H9 (cell line): ENCODE results near the gene SYP. TPM values are rescaled to one million over a fixed set of nuclear protein-coding genes. Genes with fewer than 3 reads are reported as not detected.

Experiments
- DNase-seq: peaks from one replicate; pipeline ENCODE4 v3.0.0-alpha.2; 2017
- H2AFZ ChIP-seq: one replicate; pipeline ENCODE4 v1.6.1; 2013; ENCODE audit warnings: mild to moderate bottlenecking, low read length, control low read depth, moderate library complexity
- H2AK5ac ChIP-seq: 2 replicates; pipeline ENCODE4 v1.6.1; 2013; ENCODE audit warnings: low read length, control low read depth, mixed read lengths; ENCODE audit not compliant: insufficient read length
- H2BK120ac ChIP-seq: one replicate; pipeline ENCODE4 v1.6.1; 2013; ENCODE audit warnings: low read depth, mild to moderate bottlenecking, low read length, control low read depth, inconsistent platforms; ENCODE audit not compliant: poor library complexity, severe bottlenecking
- H2BK12ac ChIP-seq: 2 replicates; pipeline ENCODE4 v1.6.1; 2013; ENCODE audit warnings: low read length, control low read depth, mixed read lengths, low read depth; ENCODE audit not compliant: insufficient read length
- H2BK15ac ChIP-seq: 2 replicates; pipeline ENCODE4 v1.6.1; 2013; ENCODE audit warnings: low read depth, low read length, control low read depth
- H2BK20ac ChIP-seq: one replicate; pipeline ENCODE4 v1.6.1; 2013; ENCODE audit warnings: low read depth, mild to moderate bottlenecking, low read length, control low read depth, inconsistent platforms; ENCODE audit not compliant: poor library complexity, severe bottlenecking
- H2BK5ac ChIP-seq: 2 replicates; pipeline ENCODE4 v1.6.1; 2013; ENCODE audit warnings: low read length, control low read depth, mixed read lengths; ENCODE audit not compliant: insufficient read length
- H3K14ac ChIP-seq: 2 replicates; pipeline ENCODE4 v1.6.1; 2013; ENCODE audit warnings: low read length, control low read depth; ENCODE audit not compliant: insufficient read depth
- H3K18ac ChIP-seq: 2 replicates; pipeline ENCODE4 v1.6.1; 2013; ENCODE audit warnings: low read depth, mild to moderate bottlenecking, mixed read lengths, low read length, control low read depth; ENCODE audit not compliant: insufficient read length
- H3K23ac ChIP-seq: 2 replicates; pipeline ENCODE4 v1.6.1; 2013; ENCODE audit warnings: low read length, control low read depth, mixed read lengths, low read depth; ENCODE audit not compliant: insufficient read length
- H3K23me2 ChIP-seq: 2 replicates; pipeline ENCODE4 v1.6.1; 2013; ENCODE audit warnings: low read depth, mild to moderate bottlenecking, mixed read lengths, low read length, control low read depth; ENCODE audit not compliant: insufficient read length, poor library complexity, severe bottlenecking
- H3K27ac ChIP-seq: 2 replicates; pipeline ENCODE4 v1.5.1; 2013; ENCODE audit warnings: low read length, control low read depth, mixed read lengths, low read depth; ENCODE audit not compliant: insufficient read length
- H3K27me3 ChIP-seq: 2 replicates; pipeline ENCODE4 v1.6.1; 2013; ENCODE audit warnings: low read length, control low read depth, inconsistent platforms; ENCODE audit not compliant: insufficient read depth
- H3K4ac ChIP-seq: 2 replicates; pipeline ENCODE4 v1.6.1; 2013; ENCODE audit warnings: low read depth, mild to moderate bottlenecking, control low read depth, inconsistent platforms, low read length, moderate library complexity
- H3K4me1 ChIP-seq: 2 replicates; pipeline ENCODE4 v1.6.1; 2013; ENCODE audit warnings: low read length, control low read depth, inconsistent platforms; ENCODE audit not compliant: insufficient read depth
- H3K4me2 ChIP-seq: 2 replicates; pipeline ENCODE4 v1.6.1; 2013; ENCODE audit warnings: low read length, control low read depth, mixed read lengths; ENCODE audit not compliant: insufficient read length, insufficient read depth
- H3K56ac ChIP-seq: 2 replicates; pipeline ENCODE4 v1.6.1; 2013; ENCODE audit warnings: low read depth, mild to moderate bottlenecking, mixed read lengths, low read length, control low read depth; ENCODE audit not compliant: insufficient read length
- H3K79me1 ChIP-seq: 2 replicates; pipeline ENCODE4 v1.6.1; 2013; ENCODE audit warnings: low read depth, mild to moderate bottlenecking, moderate library complexity, low read length, control low read depth, inconsistent platforms; ENCODE audit not compliant: insufficient read depth, poor library complexity, severe bottlenecking
- H3K79me2 ChIP-seq: 2 replicates; pipeline ENCODE4 v1.6.1; 2013; ENCODE audit warnings: low read length, control low read depth, inconsistent platforms; ENCODE audit not compliant: insufficient read depth
- H3K9ac ChIP-seq: 2 replicates; pipeline ENCODE4 v1.6.1; 2013; ENCODE audit warnings: low read length, control low read depth, mixed read lengths; ENCODE audit not compliant: insufficient read length; ENCODE audit errors: extremely low read depth
- H3K9me3 ChIP-seq: one replicate; pipeline ENCODE4 v1.6.1; 2013; ENCODE audit warnings: low read depth, low read length, inconsistent platforms; ENCODE audit not compliant: control insufficient read depth
- H3T11ph ChIP-seq: one replicate; pipeline ENCODE4 v1.6.1; 2013; ENCODE audit warnings: mild to moderate bottlenecking, low read length, control low read depth, inconsistent platforms
- H4K20me1 ChIP-seq: one replicate; pipeline ENCODE4 v1.6.1; 2013; ENCODE audit not compliant: control insufficient read depth, insufficient read length, insufficient read depth
- H4K5ac ChIP-seq: 2 replicates; pipeline ENCODE4 v1.6.1; 2013; ENCODE audit warnings: low read depth, mild to moderate bottlenecking, mixed read lengths, low read length, control low read depth; ENCODE audit not compliant: insufficient read length
- H4K8ac ChIP-seq: replicated peaks from 2 replicates; pipeline ENCODE4 v1.6.1; 2013; ENCODE audit warnings: low read length, control low read depth, mixed read lengths, low read depth; ENCODE audit not compliant: insufficient read length
- H4K91ac ChIP-seq: 2 replicates; pipeline ENCODE4 v1.6.1; 2013; ENCODE audit warnings: low read depth, mild to moderate bottlenecking, moderate library complexity, mixed read lengths, low read length, control low read depth; ENCODE audit not compliant: insufficient read length
- H3K27ac Mint-ChIP-seq, 3 experiments: 2 replicates in 2 of 3; 3 replicates in 1 of 3; pipeline ENCODE4 v1.8.0; 2020 to 2021; ENCODE audit warnings: mixed read lengths in 3 of 3, mild to moderate bottlenecking in 1 of 3, moderate library complexity in 1 of 3
- H3K27me3 Mint-ChIP-seq: 2 replicates; pipeline ENCODE4 v1.8.0; 2021; ENCODE audit warnings: low read depth, mild to moderate bottlenecking, moderate library complexity, mixed read lengths
- H3K36me3 Mint-ChIP-seq, 3 experiments: 2 replicates in 2 of 3; 3 replicates in 1 of 3; pipeline ENCODE4 v1.8.0; 2020 to 2021; ENCODE audit warnings: low read depth in 3 of 3, mixed read lengths in 3 of 3; ENCODE audit not compliant: insufficient read depth in 1 of 3
- H3K4me1 Mint-ChIP-seq, 2 experiments: 2 replicates each; pipeline ENCODE4 v1.8.0; 2020; ENCODE audit warnings: mixed read lengths in 2 of 2
- H3K4me3 Mint-ChIP-seq, 2 experiments: 2 replicates in 1 of 2; 3 replicates in 1 of 2; pipeline ENCODE4 v1.8.0; 2020 to 2021; ENCODE audit warnings: mild to moderate bottlenecking in 2 of 2, mixed read lengths in 2 of 2, moderate library complexity in 1 of 2
- H3K9me3 Mint-ChIP-seq, 2 experiments: 2 replicates in 1 of 2; 3 replicates in 1 of 2; pipeline ENCODE4 v1.8.0; 2020; ENCODE audit warnings: mild to moderate bottlenecking in 2 of 2, mixed read lengths in 2 of 2, moderate library complexity in 1 of 2
- WGBS: extraction: QIAGEN DNeasy Blood & Tissue Kit; methylation state at CpG from one replicate; pipeline ENCODE4 v1.1.7; 2013; ENCODE audit warnings: missing lambda C conversion rate, low lambda C conversion rate, mixed read lengths; ENCODE audit not compliant: insufficient read length; ENCODE audit errors: extremely low coverage; 5-methylcytosine and 5-hydroxymethylcytosine counted together
- total RNA-seq: library from RNA; stranded (reverse); gene quantifications from 2 replicates; pipeline ENCODE4 v1.2.1, GENCODE V29; 2021
- TF ChIP-seq, protein P1 (sequence below): fragments of 200-600 bp; sonication (generic); conservative IDR thresholded peaks from 3 replicates; pipeline ENCODE4 v1.8.0; 2021; ENCODE audit warnings: antibody characterized with exemption, mild to moderate bottlenecking

The SYP gene
- total RNA-seq, 1 experiment from 2014 or later = 1.8 TPM

DNA sequence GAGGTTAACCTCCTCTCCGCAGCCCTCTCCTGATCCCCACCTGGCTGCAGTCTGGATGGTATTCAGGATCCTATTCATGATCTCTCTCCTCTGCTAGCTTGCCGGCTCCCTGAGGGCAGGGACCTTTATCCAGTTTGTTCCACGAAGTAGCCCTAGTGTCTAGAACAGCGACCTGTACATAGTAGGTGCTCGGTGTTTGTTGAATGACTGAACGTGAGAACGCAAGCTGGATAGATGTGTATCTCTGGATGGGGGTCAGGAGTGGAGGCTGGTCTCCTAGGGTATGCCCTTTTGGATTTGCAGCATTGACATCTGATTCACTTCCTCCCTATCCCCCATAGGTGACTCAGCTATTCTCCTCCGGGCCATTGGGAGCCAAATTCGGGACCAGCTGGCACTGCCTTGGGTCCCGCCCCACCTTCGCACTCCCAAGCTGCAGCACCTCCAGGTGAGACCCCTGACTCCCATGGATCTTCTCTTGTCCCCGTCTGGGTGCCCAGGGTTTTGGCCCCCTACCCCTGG, 42.6 kb upstream of the SYP start:
- H3K4me3 Mint-ChIP-seq = no peak overlapping the region

More for the DNA sequence above, 42.6 kb upstream of the SYP start:
- no peak overlapping the region for H2BK12ac ChIP-seq
- Mint-ChIP-seq H3K9me3 (peaks cover 53 to 79% of the 10 kb centered on the region in 2 experiments), H3K27ac (no peak overlapping the region), H3K4me1 (no peaks in the 10 kb centered on the region), H3K36me3 (peaks cover 8 to 49% (median 10%) of the 10 kb centered on the region in 3 experiments; a peak in 6 of 7 replicates), H3K27me3 (no peaks in the 10 kb centered on the region)
- no peak overlapping the region for H2BK5ac ChIP-seq
- no peak overlapping the region for H3K56ac ChIP-seq
- H3T11ph ChIP-seq = no peak overlapping the region
- WGBS = no CpG with 5 or more reads among the region's 12 CpGs
- no peak overlapping the region for H3K23ac ChIP-seq
- H2BK15ac ChIP-seq = no peak overlapping the region; the same call in 1 of the 2 replicates
- no peak overlapping the region for H3K14ac ChIP-seq
- no peaks in the 10 kb centered on the region for H3K27me3 ChIP-seq
- H3K79me2 ChIP-seq = no peaks in the 10 kb centered on the region
- no peak overlapping the region for H3K27ac ChIP-seq
- no peak overlapping the region for H2BK20ac ChIP-seq
- H3K9me3 ChIP-seq = peaks cover 27% of the 10 kb centered on the region
- no peak for DNase-seq
- no peak overlapping the region for H2AFZ ChIP-seq
- H2BK120ac ChIP-seq = no peak overlapping the region
- H3K9ac ChIP-seq = no peak overlapping the region
- H3K23me2 ChIP-seq = no peaks in the 10 kb centered on the region
- H3K4me1 ChIP-seq = no peaks in the 10 kb centered on the region
- no peak overlapping the region for H3K18ac ChIP-seq
- H4K91ac ChIP-seq = no peak overlapping the region
- no peak overlapping the region for H3K4me2 ChIP-seq
- H4K5ac ChIP-seq = no peak overlapping the region
- no peak overlapping the region for H2AK5ac ChIP-seq
- TF ChIP-seq, protein P1, sequence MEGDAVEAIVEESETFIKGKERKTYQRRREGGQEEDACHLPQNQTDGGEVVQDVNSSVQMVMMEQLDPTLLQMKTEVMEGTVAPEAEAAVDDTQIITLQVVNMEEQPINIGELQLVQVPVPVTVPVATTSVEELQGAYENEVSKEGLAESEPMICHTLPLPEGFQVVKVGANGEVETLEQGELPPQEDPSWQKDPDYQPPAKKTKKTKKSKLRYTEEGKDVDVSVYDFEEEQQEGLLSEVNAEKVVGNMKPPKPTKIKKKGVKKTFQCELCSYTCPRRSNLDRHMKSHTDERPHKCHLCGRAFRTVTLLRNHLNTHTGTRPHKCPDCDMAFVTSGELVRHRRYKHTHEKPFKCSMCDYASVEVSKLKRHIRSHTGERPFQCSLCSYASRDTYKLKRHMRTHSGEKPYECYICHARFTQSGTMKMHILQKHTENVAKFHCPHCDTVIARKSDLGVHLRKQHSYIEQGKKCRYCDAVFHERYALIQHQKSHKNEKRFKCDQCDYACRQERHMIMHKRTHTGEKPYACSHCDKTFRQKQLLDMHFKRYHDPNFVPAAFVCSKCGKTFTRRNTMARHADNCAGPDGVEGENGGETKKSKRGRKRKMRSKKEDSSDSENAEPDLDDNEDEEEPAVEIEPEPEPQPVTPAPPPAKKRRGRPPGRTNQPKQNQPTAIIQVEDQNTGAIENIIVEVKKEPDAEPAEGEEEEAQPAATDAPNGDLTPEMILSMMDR = no peak
- H4K8ac ChIP-seq = no peak overlapping the region
- H4K20me1 ChIP-seq = no peaks in the 10 kb centered on the region
- no peaks in the 10 kb centered on the region for H3K79me1 ChIP-seq
- H3K4ac ChIP-seq = no peak overlapping the region
